SJSA1 (cell line): ENCODE measurements around the gene CAMKMT. TPM values are rescaled to one million over a fixed set of nuclear protein-coding genes. Genes with fewer than 3 reads are reported as not detected.

Experiments used
- DNase-seq, 2 experiments: peaks; one replicate each; pipeline ENCODE4 v3.0.0-alpha.2; 2015 to 2020; ENCODE audit warnings: low spot score in 2 of 2, low read depth in 1 of 2
- H3K27ac ChIP-seq: fragments of 250-450 bp; sonication (Bioruptor Pico); 2 replicates; pipeline ENCODE4 v1.5.1; 2020; ENCODE audit warnings: mild to moderate bottlenecking, moderate library complexity
- H3K27me3 ChIP-seq: fragments of 250-450 bp; sonication (Bioruptor Pico); replicated peaks from 2 replicates; pipeline ENCODE4 v1.5.1; 2020; ENCODE audit warnings: mild to moderate bottlenecking, moderate library complexity
- H3K36me3 ChIP-seq: fragments of 250-450 bp; sonication (Bioruptor Pico); 2 replicates; pipeline ENCODE4 v1.5.1; 2020; ENCODE audit warnings: mild to moderate bottlenecking
- H3K4me1 ChIP-seq: fragments of 250-450 bp; sonication (Bioruptor Pico); replicated peaks from 2 replicates; pipeline ENCODE4 v1.6.1; 2021; ENCODE audit warnings: mild to moderate bottlenecking
- H3K4me3 ChIP-seq: fragments of 250-450 bp; sonication (Bioruptor Pico); 2 replicates; pipeline ENCODE4 v1.5.1; 2020; ENCODE audit warnings: mild to moderate bottlenecking
- H3K9me3 ChIP-seq: fragments of 250-450 bp; sonication (Bioruptor Pico); replicated peaks from 2 replicates; pipeline ENCODE4 v1.5.1; 2020; ENCODE audit warnings: mild to moderate bottlenecking
- total RNA-seq: library from RNA; depleted of rRNA; stranded (reverse); fragments of >200 nt; shearing (Covaris generic); gene quantifications from 2 replicates; pipeline ENCODE4 v1.2.3, GENCODE V29; 2014

CAMKMT gene
- total RNA-seq, 1 experiment from 2014 or later: 4.7 TPM

DNA sequence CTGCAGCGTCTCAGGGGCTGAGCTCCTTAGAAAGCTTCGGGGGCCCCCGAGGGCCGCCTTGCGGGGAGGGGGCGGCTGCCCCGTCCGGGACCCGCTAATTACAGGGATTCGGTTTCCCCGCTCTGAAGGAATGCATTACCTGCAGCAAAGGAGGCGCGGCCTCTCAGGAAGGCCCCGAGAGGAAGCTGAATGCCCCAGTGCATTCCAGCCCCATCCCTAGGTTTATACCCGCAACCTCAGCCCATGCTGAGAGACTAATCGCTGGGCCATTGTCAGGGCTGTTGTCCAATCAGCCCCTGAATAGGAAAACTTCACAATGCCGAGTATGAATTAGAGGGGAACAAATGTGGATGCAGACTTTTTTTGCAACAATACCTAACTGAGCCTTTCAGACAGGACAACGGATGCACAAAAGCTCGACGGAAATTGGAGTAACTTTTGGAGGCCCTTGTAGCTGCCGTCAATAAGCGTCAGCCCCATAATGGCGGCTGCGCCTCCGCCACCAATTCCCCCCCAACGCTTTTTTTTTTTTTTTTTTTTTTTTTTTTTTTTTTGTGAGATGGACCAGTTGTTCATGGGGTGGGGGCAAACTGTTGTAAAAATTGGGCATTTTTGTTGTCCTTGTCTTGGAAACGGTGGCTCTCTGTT, 441.2 kb downstream of the CAMKMT start:
- H3K4me1 ChIP-seq: no peaks in the 10 kb centered on the region
- no peak for DNase-seq
- H3K9me3 ChIP-seq: no peaks in the 10 kb centered on the region
- H3K27ac ChIP-seq: no peak overlapping the region
- H3K4me3 ChIP-seq: no peak overlapping the region
- H3K27me3 ChIP-seq: peaks cover 47% of the 10 kb centered on the region
- H3K36me3 ChIP-seq: no peaks in the 10 kb centered on the region

DNA sequence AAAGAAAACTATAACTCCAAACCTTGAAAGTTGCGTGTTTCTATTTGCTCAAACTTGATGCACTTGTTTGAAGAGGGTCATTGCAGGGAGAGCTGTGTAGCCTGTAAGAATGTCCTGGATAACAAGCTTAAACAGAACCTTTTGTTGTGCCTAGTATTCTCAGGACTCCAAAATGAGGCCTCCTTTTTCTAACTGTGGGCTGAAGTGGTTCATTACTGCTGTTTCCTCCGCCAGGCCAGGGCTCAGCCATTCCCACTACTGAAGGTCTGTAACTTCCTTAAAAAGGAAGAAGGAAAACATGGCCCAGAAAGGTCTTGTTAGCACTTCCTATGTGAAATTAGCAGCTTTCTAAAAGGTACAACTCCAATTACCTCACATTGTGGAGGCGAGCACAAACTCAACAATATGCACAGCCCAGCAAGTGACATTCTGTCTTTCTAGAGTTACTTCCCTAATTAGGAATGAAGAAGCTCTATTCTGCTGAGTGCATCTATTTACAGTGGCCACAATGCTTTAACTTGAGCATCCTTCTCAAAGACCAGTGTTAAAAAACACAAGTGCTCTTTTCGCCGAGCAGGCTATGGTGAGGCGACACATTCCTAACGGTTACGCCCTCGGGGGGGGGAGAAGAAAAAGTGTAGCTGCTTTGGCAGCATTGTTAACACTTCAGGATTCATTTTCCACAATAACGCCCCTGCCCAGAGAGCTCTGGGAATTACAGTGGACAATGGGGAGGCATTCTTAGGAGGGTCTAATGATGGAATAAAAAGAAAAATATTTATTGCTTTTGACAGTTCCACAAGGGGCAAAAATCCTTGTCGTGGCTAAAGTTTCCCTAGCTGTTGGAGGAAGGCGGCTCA, 442.9 kb downstream of the CAMKMT start:
- Histone ChIP-seq H3K27ac (no peak overlapping the region), H3K27me3 (peaks cover 48% of the 10 kb centered on the region), H3K4me3 (no peak overlapping the region), H3K4me1 (no peaks in the 10 kb centered on the region), H3K36me3 (no peaks in the 10 kb centered on the region), H3K9me3 (no peaks in the 10 kb centered on the region)
- no peak for DNase-seq

DNA sequence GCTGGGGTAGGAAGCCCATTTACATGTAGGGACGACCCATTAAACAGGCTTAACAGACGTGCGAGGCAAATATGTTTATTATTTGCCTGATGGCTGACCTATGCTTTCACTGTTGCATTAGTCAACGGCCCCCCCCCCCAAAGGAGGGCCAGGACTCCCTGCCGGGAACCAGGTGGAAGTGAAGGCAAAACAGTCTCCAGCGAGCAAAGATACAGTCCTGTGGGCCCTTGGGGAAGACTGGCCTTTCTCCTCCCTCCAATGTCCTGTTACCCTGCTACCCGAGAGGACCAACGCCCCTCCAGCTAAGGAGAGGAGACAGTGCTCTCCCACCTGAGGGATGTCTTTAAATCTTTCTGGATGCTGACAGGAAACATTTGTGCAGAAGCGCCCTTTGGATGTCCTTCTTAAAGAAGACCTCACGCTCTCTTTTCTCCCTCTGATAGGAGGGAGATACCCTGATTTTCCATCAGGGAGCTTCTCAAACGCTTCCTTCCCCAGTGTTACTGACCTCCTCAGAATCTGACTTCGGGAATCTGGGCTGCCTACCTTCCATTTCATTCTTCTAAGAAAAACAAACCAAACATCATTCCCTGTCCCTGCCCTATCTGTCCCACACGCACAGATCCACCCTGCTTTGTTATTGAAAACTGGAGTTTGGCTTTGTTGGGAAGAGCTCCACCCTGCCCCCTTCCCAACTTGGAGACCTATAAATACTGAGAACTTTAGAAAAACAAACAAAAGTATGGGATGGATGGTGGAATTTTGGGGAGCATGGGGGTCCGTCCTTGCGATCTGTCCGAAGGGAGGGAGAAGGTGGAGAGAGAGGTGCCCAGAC, 443.9 kb downstream of the CAMKMT start:
- Histone ChIP-seq H3K27ac (no peak overlapping the region), H3K4me3 (no peak overlapping the region), H3K27me3 (peaks cover 45% of the 10 kb centered on the region), H3K4me1 (no peaks in the 10 kb centered on the region), H3K9me3 (no peaks in the 10 kb centered on the region), H3K36me3 (no peaks in the 10 kb centered on the region)
- no peak for DNase-seq

DNA sequence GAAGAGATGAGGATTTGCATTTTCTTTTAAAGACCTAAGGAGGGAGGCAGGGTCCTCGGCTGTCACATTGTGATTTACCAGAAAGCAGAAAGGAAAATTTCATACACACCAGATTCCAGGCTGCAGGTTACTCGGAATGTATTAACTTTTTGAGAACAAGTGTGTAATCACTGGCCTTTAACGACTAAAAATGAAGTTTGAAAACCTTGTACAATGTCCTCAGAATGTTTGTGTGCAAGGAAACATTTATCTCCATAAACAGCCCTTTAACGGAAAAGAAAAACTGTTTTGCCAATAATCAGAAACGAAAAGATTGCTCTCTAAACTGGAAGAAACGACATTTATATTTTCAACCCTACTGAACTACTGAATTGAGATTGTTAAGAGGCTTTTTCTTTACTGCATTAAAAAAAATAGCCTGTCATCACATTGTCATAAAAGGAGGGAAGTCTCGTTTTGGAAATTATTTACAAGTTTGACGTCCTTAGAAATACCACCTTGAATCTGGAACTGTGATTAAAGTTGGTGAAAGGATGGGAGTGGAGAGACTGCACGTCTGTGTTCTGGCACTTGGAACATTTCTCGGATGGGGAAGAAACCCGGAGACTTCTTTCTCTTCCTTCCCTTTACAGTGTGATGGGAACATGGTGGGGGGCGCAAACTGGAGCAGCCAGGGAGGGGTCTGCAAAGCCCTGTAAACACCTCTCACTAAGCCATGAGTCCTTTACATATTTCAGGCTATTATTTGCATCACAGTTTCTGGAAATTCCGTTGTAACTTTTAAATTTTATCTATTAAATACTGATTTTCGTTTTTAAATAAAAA, 445.7 kb downstream of the CAMKMT start:
- Histone ChIP-seq H3K27me3 (peaks cover 40% of the 10 kb centered on the region), H3K9me3 (no peaks in the 10 kb centered on the region), H3K27ac (no peak overlapping the region), H3K4me1 (no peaks in the 10 kb centered on the region), H3K36me3 (no peaks in the 10 kb centered on the region), H3K4me3 (no peak overlapping the region)
- no peak for DNase-seq

DNA sequence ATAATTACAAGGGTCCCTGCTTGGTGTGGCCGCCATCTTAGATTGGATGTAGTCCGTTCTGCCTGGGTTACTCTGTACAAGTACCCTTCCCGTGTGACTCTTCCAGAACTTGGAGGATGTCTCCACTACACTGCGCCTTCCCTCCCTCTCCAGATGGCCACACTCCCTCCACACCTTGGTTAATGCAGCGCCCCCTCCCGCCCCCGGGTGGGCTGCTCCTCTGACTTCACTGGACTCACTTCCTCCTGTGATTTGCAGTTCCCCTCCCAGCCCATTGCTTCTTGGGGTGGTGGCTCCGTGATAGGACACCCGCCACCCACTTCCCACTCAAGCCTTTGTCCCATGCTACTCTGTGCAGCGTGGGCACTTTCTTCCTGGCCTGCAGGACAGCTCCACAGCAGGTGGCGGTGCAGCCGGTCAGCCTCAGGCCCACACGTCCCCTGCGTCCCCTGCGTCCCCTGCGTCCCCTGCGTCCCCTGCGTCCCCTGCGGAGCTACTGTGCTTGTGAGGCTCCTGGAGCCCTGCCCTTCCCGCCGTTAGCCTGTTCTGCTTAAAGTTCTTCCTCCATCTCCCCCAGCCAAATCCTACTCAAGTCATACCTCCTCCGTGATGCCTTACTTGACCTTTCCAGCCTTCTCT, 449.3 kb downstream of the CAMKMT start:
- H3K27me3 ChIP-seq: peaks cover 20% of the 10 kb centered on the region
- no peaks in the 10 kb centered on the region for H3K36me3 ChIP-seq
- H3K27ac ChIP-seq: no peak overlapping the region
- no peaks in the 10 kb centered on the region for H3K9me3 ChIP-seq
- no peak for DNase-seq
- no peaks in the 10 kb centered on the region for H3K4me1 ChIP-seq
- H3K4me3 ChIP-seq: no peak overlapping the region

DNA sequence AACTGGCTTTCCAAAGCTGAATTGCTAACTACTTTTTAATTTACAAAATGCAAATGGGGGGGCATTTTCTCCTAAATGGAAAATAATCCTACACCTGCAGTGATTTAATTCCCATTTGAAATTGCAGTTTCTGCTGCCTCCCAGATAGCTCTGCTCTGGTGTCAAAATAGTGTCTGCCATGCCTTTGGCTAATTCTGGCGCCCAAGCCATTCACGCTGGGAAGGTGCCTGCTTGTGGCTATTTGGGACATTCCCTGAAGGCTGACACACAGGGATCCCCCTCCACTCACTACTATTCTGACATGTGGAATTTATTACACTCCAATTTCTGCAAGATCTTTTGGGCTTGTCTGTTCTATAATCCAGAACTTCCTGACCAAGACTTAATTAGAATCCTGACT, 451.4 kb downstream of the CAMKMT start:
- Histone ChIP-seq H3K27me3 (peaks cover 6% of the 10 kb centered on the region), H3K4me3 (no peak overlapping the region), H3K27ac (no peak overlapping the region), H3K4me1 (no peaks in the 10 kb centered on the region), H3K9me3 (no peaks in the 10 kb centered on the region), H3K36me3 (no peaks in the 10 kb centered on the region)
- no peak for DNase-seq

DNA sequence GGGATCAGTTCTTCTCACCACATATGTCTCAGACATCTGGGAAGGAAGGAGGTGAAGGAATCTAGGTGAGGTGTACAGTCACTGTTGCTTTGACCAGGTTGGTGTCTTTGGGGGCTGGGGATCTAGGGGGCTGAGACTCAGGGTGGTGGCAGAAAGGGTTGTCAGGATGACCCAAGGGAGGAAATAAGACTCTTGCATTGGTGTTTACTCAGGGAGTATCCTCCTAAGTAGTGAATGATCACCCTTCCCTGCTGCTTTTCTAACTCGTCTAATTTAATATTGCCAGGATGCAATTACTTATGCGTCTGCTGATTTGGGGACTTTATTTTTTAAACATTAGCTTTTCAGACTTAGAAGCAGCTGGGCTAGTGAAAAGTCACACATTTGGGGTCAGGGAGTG, 451.9 kb downstream of the CAMKMT start:
- Histone ChIP-seq H3K27ac (no peak overlapping the region), H3K27me3 (peaks cover 1% of the 10 kb centered on the region; the same call in 1 of the 2 replicates), H3K4me3 (no peak overlapping the region), H3K36me3 (no peaks in the 10 kb centered on the region), H3K9me3 (no peaks in the 10 kb centered on the region), H3K4me1 (no peaks in the 10 kb centered on the region)
- DNase-seq: no peak

DNA sequence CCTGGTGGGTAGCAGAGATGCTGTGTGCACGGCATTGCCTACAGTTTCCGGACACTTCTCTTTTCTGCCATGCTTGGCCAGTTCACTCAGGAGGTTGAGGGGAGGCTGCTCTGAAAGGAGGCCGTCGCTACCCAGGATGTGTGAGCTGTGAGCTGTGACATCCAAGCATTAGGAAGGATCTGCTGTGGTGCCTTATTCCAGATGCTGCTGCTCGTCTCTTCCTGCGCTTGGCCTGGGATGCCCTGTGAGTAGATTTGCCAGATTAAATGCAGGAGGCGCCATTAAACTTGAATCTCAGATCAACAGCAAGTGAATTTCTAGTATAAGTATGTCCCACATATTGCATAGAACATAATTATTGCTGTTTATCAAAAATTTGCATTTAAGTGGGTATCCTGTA, 455.5 kb downstream of the CAMKMT start:
- Histone ChIP-seq H3K4me3 (no peak overlapping the region), H3K36me3 (no peaks in the 10 kb centered on the region), H3K9me3 (no peaks in the 10 kb centered on the region), H3K27me3 (no peaks in the 10 kb centered on the region), H3K27ac (no peak overlapping the region), H3K4me1 (no peaks in the 10 kb centered on the region)
- no peak for DNase-seq

DNA sequence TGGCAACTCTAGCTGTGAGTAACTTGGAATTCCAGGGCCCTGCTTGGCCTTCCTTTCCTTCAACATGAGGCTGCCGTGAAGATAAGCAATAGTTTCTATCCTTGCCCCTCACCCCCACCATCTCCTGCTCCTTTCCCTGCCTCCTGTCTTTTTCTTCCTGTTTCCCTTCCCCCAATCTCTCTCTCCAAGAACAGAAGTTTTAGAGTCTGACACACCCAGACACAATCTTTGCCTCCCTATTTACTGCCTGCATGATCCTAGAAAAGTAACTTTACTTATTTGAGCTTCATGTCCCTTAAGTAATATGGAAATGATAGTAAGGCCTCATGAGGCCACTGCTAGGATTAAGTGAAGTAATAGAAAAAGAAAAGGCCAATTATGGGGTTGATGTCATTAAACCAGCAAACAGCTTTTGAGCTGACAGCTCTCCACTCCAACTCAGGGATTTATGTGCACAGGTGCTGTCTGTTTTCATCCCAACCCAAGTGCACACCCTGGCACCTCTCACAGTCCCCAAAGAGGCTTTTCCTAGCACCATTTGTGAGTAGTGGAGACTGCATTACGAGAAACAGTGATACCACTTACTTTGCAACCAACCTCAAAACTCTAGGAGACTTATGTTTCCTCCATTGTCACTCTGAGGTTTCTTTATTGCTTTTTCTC, 456.1 kb downstream of the CAMKMT start:
- no peak overlapping the region for H3K27ac ChIP-seq
- H3K4me3 ChIP-seq: no peak overlapping the region
- no peaks in the 10 kb centered on the region for H3K36me3 ChIP-seq
- H3K27me3 ChIP-seq: no peaks in the 10 kb centered on the region
- H3K4me1 ChIP-seq: no peaks in the 10 kb centered on the region
- no peak for DNase-seq
- no peaks in the 10 kb centered on the region for H3K9me3 ChIP-seq

DNA sequence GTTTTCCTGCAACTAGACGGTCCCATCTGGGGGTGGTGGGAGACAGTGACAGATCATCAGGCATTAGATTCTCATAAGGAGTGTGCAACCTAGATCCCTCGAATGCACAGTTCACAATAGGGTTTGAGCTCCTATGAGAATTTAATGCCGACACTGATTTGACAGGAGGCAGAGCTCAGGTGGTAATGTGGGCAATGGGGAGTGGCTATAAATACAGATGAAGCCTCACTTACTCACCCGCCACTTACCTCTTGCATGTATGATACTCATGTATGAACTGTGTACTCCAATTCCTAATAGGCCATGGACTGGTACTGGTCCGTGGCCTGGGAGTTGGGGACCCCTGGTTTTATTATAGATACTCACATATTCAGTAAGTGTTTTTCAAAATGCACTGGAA, 457.3 kb downstream of the CAMKMT start:
- H3K9me3 ChIP-seq: no peaks in the 10 kb centered on the region
- H3K27me3 ChIP-seq: no peaks in the 10 kb centered on the region

DNA sequence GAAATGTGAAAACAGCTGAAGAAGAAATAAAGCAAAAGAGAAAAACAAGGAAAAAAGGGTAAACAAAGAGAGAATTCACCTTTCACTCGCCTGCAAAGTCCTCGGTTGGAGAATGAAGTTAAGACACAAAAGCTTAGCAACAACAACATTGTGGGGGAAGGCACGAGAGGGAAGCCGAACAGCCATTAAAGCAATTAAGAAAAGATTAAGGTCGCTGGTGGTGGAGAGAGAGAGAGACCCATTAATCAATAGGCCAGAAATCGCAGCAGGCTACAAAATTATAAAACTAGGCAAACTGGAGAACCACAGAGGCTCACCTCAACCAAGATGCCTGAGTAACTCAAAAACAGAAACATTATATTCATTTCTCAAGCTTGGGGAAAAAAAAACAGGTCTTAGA, 459.8 kb downstream of the CAMKMT start:
- Histone ChIP-seq H3K9me3 (no peaks in the 10 kb centered on the region), H3K4me3 (no peak overlapping the region), H3K36me3 (no peaks in the 10 kb centered on the region), H3K27me3 (no peaks in the 10 kb centered on the region), H3K4me1 (no peaks in the 10 kb centered on the region), H3K27ac (no peak overlapping the region)
- no peak for DNase-seq

More for the DNA sequence above, 457.3 kb downstream of the CAMKMT start:
- Histone ChIP-seq H3K4me3 (no peak overlapping the region), H3K27ac (no peak overlapping the region), H3K4me1 (no peaks in the 10 kb centered on the region), H3K36me3 (no peaks in the 10 kb centered on the region)
- DNase-seq: no peak

DNA sequence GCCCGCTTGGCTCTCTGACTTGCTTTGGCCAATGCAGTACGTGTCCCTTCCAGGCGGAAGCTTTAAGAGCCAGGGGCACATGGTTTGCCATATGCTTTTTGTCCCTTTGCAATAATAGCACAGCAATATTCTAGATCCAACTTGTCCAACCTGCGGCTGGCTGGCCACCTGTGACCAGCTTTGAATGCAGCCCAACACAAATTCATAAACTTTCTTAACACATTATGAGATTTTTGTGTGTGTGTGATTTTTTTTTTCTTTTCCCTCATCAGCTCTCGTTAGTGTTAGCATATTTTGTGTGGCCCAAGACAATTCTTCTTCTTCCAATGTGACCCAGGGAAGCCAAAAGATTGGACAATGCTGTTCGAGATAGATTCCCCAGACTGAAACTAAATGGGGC, 460.4 kb downstream of the CAMKMT start:
- no peak for DNase-seq
- Histone ChIP-seq H3K4me1 (no peaks in the 10 kb centered on the region), H3K9me3 (no peaks in the 10 kb centered on the region), H3K27ac (no peak overlapping the region), H3K4me3 (no peak overlapping the region), H3K27me3 (no peaks in the 10 kb centered on the region), H3K36me3 (no peaks in the 10 kb centered on the region)
